K562 (cell line): ENCODE measurements around the gene NEDD4L. TPM values are rescaled to one million over a fixed set of nuclear protein-coding genes. Genes with fewer than 3 reads are reported as not detected.

Source experiments
- CREM ChIP-seq: IDR thresholded peaks from 2 replicates; pipeline ENCODE4 v1.6.1; 2014; ENCODE audit warnings: antibody characterized with exemption, low read depth
- KLF13 ChIP-seq: fragments of 450-650 bp; IDR thresholded peaks from 2 replicates; pipeline ENCODE4 v1.6.1; 2016; ENCODE audit warnings: missing genetic modification characterization, low read depth, mild to moderate bottlenecking, missing compliant biosample characterization, moderate library complexity, borderline replicate concordance
- TAF1 ChIP-seq: IDR thresholded peaks from 2 replicates; pipeline ENCODE4 v1.6.1; 2011; ENCODE audit warnings: mild to moderate bottlenecking, low read length, moderate library complexity; ENCODE audit not compliant: insufficient read depth, control insufficient read depth, severe bottlenecking; ENCODE audit errors: extremely low read depth
- THRAP3 ChIP-seq: fragments of 450-650 bp; IDR thresholded peaks from 2 replicates; pipeline ENCODE4 v1.6.1; 2016; ENCODE audit warnings: mild to moderate bottlenecking, inconsistent platforms, borderline replicate concordance
- ZNF217 ChIP-seq: sonication (generic); formaldehyde crosslinking; IDR thresholded peaks from 2 replicates; pipeline ENCODE4 v1.8.0; 2022; ENCODE audit warnings: mild to moderate bottlenecking, missing genetic modification reagents
- ZNF444 ChIP-seq: fragments of 250-450 bp; sonication (Bioruptor Pico); IDR thresholded peaks from 2 replicates; pipeline ENCODE4 v1.4.0; 2020; ENCODE audit warnings: mild to moderate bottlenecking, moderate library complexity
- polyA plus RNA-seq, 8 experiments: library from polyadenylated mRNA; depleted of rRNA in 4 of 8; stranded (reverse) in 5 of 8; unstranded in 3 of 8; fragments of >200 nt; fragmentation: Nextera tagmentation in 2 of 8; fragmentation: Illumina TruSeq in 1 of 8; extraction: Ambion mirVana in 2 of 8; extraction: Trizol in 1 of 8; gene quantifications; 2 replicates each; pipeline versions ENCODE4 v1.2.1 to v1.2.3, GENCODE V29; 2011 to 2014; ENCODE audit warnings: inconsistent platforms in 1 of 8, missing spikeins in 1 of 8
- total RNA-seq, 7 experiments: library from RNA; depleted of rRNA in 6 of 7; stranded (reverse); fragments of >200 nt in 6 of 7; fragmentation: Illumina TruSeq in 2 of 7; extraction: Trizol in 2 of 7; gene quantifications; 2 replicates each; pipeline versions ENCODE4 v1.2.1 to v1.2.3, GENCODE V29; 2011 to 2021; ENCODE audit warnings: low replicate concordance in 1 of 7
- TF ChIP-seq, protein P1 (sequence below), 2 experiments: fragments of 450-650 bp; IDR thresholded peaks; 2 replicates each; pipeline ENCODE4 v1.6.1; 2016
- TF ChIP-seq, protein P2 (sequence below), 2 experiments: fragments of 250-450 bp in 1 of 2; fragments of 450-650 bp in 1 of 2; sonication (Bioruptor Pico) in 1 of 2; IDR thresholded peaks; 2 replicates each; pipeline versions ENCODE4 v1.6.1 to v1.8.0; 2016 to 2021; ENCODE audit warnings: mild to moderate bottlenecking in 2 of 2, moderate library complexity in 2 of 2, missing compliant biosample characterization in 1 of 2, missing genetic modification characterization in 1 of 2
- TF ChIP-seq, protein P3 (sequence below): sonication (generic); formaldehyde crosslinking; IDR thresholded peaks from 2 replicates; pipeline ENCODE4 v1.8.0; 2023; ENCODE audit warnings: missing genetic modification reagents, mild to moderate bottlenecking, borderline replicate concordance
- TF ChIP-seq, protein P4 (sequence below): fragments of 250-450 bp; sonication (Bioruptor Pico); IDR thresholded peaks from 2 replicates; pipeline ENCODE4 v1.4.0; 2020; ENCODE audit warnings: borderline replicate concordance

The NEDD4L gene
- total and polyA plus RNA-seq, 9 of the 15 experiments (the other 6 are each of a cell fraction or from before 2014, with no cell fraction given) = 8.1 to 33.4 (median 19.9) TPM

DNA sequence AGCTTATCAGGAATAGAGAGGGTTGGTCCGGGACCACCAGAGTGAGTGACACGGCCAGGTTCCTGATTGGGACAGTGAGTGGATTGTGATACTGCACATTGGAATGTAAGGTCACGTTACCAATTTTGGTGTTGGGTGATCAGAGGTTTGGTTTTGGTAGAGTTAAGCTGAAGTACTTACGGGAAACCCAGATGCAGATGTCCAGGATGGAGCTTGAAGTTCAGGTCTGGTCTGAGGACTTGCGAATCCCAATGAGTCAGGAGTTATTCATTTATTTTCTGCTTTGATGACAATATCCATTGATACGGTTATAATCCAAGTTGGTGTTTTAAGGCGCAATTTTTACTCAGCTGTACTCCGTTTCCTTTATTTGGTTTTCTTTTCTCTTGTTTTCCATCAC is 311.2 kb downstream of the NEDD4L start (continued):
- TF ChIP-seq, protein P1, sequence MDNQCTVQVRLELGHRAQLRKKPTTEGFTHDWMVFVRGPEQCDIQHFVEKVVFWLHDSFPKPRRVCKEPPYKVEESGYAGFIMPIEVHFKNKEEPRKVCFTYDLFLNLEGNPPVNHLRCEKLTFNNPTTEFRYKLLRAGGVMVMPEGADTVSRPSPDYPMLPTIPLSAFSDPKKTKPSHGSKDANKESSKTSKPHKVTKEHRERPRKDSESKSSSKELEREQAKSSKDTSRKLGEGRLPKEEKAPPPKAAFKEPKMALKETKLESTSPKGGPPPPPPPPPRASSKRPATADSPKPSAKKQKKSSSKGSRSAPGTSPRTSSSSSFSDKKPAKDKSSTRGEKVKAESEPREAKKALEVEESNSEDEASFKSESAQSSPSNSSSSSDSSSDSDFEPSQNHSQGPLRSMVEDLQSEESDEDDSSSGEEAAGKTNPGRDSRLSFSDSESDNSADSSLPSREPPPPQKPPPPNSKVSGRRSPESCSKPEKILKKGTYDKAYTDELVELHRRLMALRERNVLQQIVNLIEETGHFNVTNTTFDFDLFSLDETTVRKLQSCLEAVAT (IDR thresholded peaks at IDR 0.05) = no peak
- TF ChIP-seq KLF13 (tag) (no peak), TAF1 (no peak), CREM (no peak), THRAP3 (no peak), ZNF217 (CRISPR knock-in tag) (no peak), ZNF444 (no peak)
- TF ChIP-seq, protein P2, sequence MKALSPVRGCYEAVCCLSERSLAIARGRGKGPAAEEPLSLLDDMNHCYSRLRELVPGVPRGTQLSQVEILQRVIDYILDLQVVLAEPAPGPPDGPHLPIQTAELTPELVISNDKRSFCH (CRISPR knock-in tag; IDR thresholded peaks at IDR 0.05) = no peak
- TF ChIP-seq, protein P2 (tag; IDR thresholded peaks at IDR 0.05) = no peak
- TF ChIP-seq, protein P3, sequence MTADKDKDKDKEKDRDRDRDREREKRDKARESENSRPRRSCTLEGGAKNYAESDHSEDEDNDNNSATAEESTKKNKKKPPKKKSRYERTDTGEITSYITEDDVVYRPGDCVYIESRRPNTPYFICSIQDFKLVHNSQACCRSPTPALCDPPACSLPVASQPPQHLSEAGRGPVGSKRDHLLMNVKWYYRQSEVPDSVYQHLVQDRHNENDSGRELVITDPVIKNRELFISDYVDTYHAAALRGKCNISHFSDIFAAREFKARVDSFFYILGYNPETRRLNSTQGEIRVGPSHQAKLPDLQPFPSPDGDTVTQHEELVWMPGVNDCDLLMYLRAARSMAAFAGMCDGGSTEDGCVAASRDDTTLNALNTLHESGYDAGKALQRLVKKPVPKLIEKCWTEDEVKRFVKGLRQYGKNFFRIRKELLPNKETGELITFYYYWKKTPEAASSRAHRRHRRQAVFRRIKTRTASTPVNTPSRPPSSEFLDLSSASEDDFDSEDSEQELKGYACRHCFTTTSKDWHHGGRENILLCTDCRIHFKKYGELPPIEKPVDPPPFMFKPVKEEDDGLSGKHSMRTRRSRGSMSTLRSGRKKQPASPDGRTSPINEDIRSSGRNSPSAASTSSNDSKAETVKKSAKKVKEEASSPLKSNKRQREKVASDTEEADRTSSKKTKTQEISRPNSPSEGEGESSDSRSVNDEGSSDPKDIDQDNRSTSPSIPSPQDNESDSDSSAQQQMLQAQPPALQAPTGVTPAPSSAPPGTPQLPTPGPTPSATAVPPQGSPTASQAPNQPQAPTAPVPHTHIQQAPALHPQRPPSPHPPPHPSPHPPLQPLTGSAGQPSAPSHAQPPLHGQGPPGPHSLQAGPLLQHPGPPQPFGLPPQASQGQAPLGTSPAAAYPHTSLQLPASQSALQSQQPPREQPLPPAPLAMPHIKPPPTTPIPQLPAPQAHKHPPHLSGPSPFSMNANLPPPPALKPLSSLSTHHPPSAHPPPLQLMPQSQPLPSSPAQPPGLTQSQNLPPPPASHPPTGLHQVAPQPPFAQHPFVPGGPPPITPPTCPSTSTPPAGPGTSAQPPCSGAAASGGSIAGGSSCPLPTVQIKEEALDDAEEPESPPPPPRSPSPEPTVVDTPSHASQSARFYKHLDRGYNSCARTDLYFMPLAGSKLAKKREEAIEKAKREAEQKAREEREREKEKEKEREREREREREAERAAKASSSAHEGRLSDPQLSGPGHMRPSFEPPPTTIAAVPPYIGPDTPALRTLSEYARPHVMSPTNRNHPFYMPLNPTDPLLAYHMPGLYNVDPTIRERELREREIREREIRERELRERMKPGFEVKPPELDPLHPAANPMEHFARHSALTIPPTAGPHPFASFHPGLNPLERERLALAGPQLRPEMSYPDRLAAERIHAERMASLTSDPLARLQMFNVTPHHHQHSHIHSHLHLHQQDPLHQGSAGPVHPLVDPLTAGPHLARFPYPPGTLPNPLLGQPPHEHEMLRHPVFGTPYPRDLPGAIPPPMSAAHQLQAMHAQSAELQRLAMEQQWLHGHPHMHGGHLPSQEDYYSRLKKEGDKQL = no peak
- TF ChIP-seq, protein P4, sequence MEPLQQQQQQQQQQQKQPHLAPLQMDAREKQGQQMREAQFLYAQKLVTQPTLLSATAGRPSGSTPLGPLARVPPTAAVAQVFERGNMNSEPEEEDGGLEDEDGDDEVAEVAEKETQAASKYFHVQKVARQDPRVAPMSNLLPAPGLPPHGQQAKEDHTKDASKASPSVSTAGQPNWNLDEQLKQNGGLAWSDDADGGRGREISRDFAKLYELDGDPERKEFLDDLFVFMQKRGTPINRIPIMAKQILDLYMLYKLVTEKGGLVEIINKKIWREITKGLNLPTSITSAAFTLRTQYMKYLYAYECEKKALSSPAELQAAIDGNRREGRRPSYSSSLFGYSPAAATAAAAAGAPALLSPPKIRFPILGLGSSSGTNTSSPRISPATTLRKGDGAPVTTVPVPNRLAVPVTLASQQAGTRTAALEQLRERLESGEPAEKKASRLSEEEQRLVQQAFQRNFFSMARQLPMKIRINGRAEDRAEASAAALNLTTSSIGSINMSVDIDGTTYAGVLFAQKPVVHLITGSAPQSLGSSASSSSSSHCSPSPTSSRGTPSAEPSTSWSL (CRISPR knock-in tag) = no peak
- TF ChIP-seq, all 486 proteins: peak for 0
